Measurements from ENCODE around the gene SLFNL1. TPM values are rescaled to one million over a fixed set of nuclear protein-coding genes. Genes with fewer than 3 reads are reported as not detected.

Gene SLFNL1
- 0.23 TPM for polyA plus RNA-seq (2012; ENCODE audit: low read depth, missing spikeins)

DNA sequence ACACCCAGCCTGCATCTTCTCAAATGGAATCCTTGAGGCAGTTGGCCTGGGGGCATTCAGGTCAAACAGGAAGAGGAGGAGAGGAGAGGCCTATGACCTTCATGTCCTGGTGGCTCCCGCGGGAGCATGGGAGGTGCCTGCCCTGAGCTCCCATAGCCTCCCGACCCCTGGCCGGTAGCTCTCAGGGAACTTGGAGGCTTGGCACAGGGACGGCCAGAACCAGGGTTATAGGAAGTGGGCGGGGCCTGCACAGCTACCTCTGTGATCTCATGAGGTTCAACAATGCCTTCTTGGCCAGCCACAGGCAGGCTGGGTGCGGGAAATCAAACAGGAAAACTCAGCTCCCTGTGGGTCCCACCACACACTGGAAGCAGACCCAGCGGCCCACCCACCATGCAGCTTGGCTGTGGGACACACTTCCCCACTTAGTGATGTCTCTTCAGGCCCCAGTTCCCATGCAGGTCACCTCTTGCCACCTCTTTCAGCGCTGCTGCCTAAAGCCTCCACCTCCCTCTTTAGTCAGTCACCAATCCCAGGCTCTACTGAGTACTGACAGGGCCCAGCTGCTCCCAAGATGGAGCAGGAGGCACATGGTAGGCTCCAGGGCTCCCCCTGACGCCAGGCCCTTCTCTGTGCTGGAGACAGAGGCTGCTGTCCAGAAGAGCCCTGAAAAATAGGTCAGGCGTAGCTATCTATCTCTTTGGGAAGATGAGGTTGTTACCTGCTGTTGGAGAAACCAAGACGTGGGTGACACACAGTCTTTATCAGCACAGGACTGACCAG is at the start of gene SLFNL1:
SLFNL1 (minus strand) TSS at position 200 of the 783 bp plus-strand sequence. CDS start 1,065 bp downstream, outside the sequence.
- no peak for DNase-seq (ENCODE audit: insufficient read length, low spot score)
- no peak for TF ChIP-seq TAF1 (IDR thresholded peaks at IDR 0.05; ENCODE audit: low read depth, low read length)
- TF ChIP-seq POLR2AphosphoS5 (IDR thresholded peaks at IDR 0.05; ENCODE audit: low read depth, low read length) = peak; percentile 63
- FAIRE-seq = peak; percentile 9

DNA sequence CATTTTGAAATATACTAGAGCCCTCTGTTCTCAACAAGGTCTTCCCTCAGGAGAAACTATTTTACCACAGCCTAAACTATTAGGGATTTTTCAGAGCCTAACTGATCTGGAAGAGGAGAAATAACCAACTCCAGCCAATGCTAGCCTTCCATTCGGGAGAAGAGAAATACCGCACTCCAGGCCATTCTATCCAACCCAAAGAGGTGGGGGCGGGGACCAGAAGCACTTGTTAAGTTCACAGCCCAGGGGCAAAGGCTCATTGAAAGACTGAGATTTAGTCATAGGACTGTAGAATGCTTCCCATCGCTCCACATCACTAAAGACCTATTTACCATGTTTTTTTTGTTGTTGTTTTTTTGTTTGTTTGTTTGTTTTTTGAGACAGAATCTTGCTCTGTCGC is 35.4 kb upstream of the SLFNL1 start:
- DNase-seq (ENCODE audit: insufficient read length, low spot score) (no peak), FAIRE-seq (no peak)
- no peak for TF ChIP-seq POU2F2 (IDR thresholded peaks at IDR 0.05; ENCODE audit: low read depth, low read length)

DNA sequence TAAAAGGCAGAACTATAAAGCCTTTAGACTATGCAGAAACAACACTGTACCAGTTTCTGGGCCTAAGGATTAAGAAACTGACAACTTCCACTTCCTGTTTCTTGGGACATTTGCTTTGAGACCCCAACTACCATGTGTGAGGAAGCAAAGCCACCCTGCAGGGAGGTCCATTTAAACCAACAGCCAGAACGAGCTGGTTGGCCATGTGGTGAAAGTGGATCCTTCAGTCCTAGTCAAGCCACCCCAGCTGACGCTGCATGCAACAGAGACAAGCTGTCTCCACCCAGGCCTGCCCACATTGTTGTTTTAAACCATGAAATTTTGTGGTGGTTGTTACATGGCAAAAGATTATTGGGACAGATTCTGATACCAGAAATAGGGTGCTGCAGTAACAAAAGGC is 31.8 kb upstream of the SLFNL1 start:
- TF ChIP-seq POU2F2 (IDR thresholded peaks at IDR 0.05; ENCODE audit: low read depth, low read length) (no peak), SPI1 (IDR thresholded peaks at IDR 0.05; ENCODE audit: low read depth, low read length) (peak; percentile 90)
- DNase-seq (ENCODE audit: insufficient read length, low spot score) (no peak), FAIRE-seq (no peak)

DNA sequence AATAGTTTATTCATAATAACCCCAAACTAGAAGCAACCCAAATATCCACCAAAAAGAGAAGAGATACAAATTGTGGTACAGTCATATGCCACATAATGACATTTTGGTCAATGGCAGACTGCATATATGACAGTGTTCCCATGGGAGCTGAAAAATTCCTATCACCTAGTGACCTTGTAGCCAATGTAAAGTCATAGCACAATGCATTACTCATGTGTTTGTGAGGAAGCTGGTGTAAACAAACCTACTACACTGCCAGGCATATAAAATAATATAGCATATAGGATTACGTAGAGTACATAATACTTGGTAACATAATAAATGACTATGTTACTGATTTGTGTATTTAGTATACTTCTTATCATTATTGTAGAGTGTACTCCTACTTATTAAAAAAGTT is 29.5 kb upstream of the SLFNL1 start:
- FAIRE-seq (no peak), DNase-seq (ENCODE audit: insufficient read length, low spot score) (no peak)
- TF ChIP-seq PAX5 (IDR thresholded peaks at IDR 0.05; ENCODE audit: insufficient read depth, low read length, severe bottlenecking) = no peak
- no peak for TF ChIP-seq SPI1 (IDR thresholded peaks at IDR 0.05; ENCODE audit: low read depth, low read length)
- TF ChIP-seq POLR2AphosphoS5 (IDR thresholded peaks at IDR 0.05; ENCODE audit: low read depth, low read length) = no peak
- no peak for TF ChIP-seq POU2F2 (IDR thresholded peaks at IDR 0.05; ENCODE audit: low read depth, low read length)

DNA sequence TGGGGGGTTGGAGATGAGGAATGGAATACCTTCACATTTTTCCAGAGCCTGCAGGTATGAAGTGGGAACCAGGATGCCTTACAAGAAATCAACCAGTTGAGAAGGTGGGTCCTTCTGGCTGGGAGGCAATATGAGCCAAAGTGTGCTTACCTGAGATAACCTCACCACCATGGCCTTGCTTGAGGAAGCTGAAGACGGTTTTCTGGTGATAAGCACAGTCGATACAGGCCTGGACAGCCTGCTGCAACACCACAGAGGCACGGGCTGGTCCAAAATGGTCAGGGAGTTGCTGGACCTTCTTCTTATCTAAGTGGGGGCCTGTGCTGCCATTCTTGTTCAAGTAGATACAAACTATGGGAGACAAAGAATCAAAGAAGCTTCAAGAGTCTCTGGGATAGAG is 27.0 kb upstream of the SLFNL1 start:
- no peak for TF ChIP-seq POLR2A (IDR thresholded peaks at IDR 0.05; ENCODE audit: low read depth, low read length)
- TF ChIP-seq TAF1 (IDR thresholded peaks at IDR 0.05; ENCODE audit: low read depth, low read length) = no peak
- no peak for TF ChIP-seq PAX5 (IDR thresholded peaks at IDR 0.05; ENCODE audit: insufficient read depth, low read length, severe bottlenecking)
- TF ChIP-seq SPI1 (IDR thresholded peaks at IDR 0.05; ENCODE audit: low read depth, low read length) = no peak
- no peak for TF ChIP-seq POLR2AphosphoS5 (IDR thresholded peaks at IDR 0.05; ENCODE audit: low read depth, low read length)
- no peak for TF ChIP-seq POU2F2 (IDR thresholded peaks at IDR 0.05; ENCODE audit: low read depth, low read length)
- DNase-seq (ENCODE audit: insufficient read length, low spot score) (no peak), FAIRE-seq (no peak)

GRCh38 chr1:41046347-41046775 is 24.8 kb upstream of the SLFNL1 start:
- TF ChIP-seq POLR2A (IDR thresholded peaks at IDR 0.05; ENCODE audit: low read depth, low read length) (no peak), SPI1 (IDR thresholded peaks at IDR 0.05; ENCODE audit: low read depth, low read length) (no peak), POLR2AphosphoS5 (IDR thresholded peaks at IDR 0.05; ENCODE audit: low read depth, low read length) (no peak), POU2F2 (IDR thresholded peaks at IDR 0.05; ENCODE audit: low read depth, low read length) (no peak), PAX5 (IDR thresholded peaks at IDR 0.05; ENCODE audit: insufficient read depth, low read length, severe bottlenecking) (no peak), TAF1 (IDR thresholded peaks at IDR 0.05; ENCODE audit: low read depth, low read length) (no peak)
- no peak for FAIRE-seq
- no peak for DNase-seq (ENCODE audit: insufficient read length, low spot score)

GRCh38 chr1:41045740-41046139 is 24.2 kb upstream of the SLFNL1 start:
- FAIRE-seq = no peak
- TF ChIP-seq TAF1 (IDR thresholded peaks at IDR 0.05; ENCODE audit: low read depth, low read length) = no peak
- TF ChIP-seq SPI1 (IDR thresholded peaks at IDR 0.05; ENCODE audit: low read depth, low read length) = no peak
- TF ChIP-seq POLR2AphosphoS5 (IDR thresholded peaks at IDR 0.05; ENCODE audit: low read depth, low read length) = no peak
- no peak for TF ChIP-seq POLR2A (IDR thresholded peaks at IDR 0.05; ENCODE audit: low read depth, low read length)
- no peak for TF ChIP-seq POU2F2 (IDR thresholded peaks at IDR 0.05; ENCODE audit: low read depth, low read length)
- TF ChIP-seq PAX5 (IDR thresholded peaks at IDR 0.05; ENCODE audit: insufficient read depth, low read length, severe bottlenecking) = no peak
- no peak for DNase-seq (ENCODE audit: insufficient read length, low spot score)

GRCh38 chr1:41044187-41044586 is 22.7 kb upstream of the SLFNL1 start:
- no peak for TF ChIP-seq PAX5 (IDR thresholded peaks at IDR 0.05; ENCODE audit: insufficient read depth, low read length, severe bottlenecking)
- no peak for TF ChIP-seq POLR2AphosphoS5 (IDR thresholded peaks at IDR 0.05; ENCODE audit: low read depth, low read length)
- TF ChIP-seq POLR2A (IDR thresholded peaks at IDR 0.05; ENCODE audit: low read depth, low read length) = no peak
- no peak for TF ChIP-seq TAF1 (IDR thresholded peaks at IDR 0.05; ENCODE audit: low read depth, low read length)
- no peak for TF ChIP-seq POU2F2 (IDR thresholded peaks at IDR 0.05; ENCODE audit: low read depth, low read length)
- no peak for TF ChIP-seq SPI1 (IDR thresholded peaks at IDR 0.05; ENCODE audit: low read depth, low read length)
- DNase-seq (ENCODE audit: insufficient read length, low spot score) (no peak), FAIRE-seq (no peak)

DNA sequence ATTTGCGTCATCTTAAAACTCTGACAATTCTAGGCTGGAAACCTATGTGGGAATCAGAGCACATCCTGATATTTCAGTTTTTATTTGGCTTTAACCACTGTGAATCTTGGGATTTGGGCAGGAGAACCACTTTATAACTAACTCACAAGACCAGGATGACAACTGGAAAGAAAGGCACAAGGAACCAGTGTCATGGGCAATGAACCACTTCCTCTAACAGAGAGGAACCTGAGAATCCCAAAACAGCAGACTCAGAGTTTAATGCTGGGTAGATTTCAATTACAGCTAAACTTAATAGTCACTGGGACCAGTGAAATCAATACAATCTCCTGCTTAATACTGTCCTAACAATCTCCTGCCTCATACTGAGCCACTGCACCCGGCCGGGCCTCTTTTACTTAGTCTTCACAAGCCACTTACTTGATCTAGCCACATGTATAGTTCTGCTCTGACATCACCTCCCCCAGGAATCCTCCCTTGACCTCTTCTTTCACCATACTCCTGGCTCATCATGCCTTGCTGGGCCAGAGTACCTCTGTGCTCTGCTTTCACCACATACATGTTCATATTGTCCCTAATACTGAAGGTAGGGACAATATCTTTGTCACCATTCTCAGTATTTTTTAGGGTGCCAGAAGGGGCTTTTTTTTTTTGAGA is 20.2 kb upstream of the SLFNL1 start:
- FAIRE-seq = no peak
- no peak for DNase-seq (ENCODE audit: insufficient read length, low spot score)
- TF ChIP-seq POLR2AphosphoS5 (IDR thresholded peaks at IDR 0.05; ENCODE audit: low read depth, low read length) (no peak), POU2F2 (IDR thresholded peaks at IDR 0.05; ENCODE audit: low read depth, low read length) (no peak), PAX5 (IDR thresholded peaks at IDR 0.05; ENCODE audit: insufficient read depth, low read length, severe bottlenecking) (no peak), POLR2A (IDR thresholded peaks at IDR 0.05; ENCODE audit: low read depth, low read length) (no peak), TAF1 (IDR thresholded peaks at IDR 0.05; ENCODE audit: low read depth, low read length) (no peak), SPI1 (IDR thresholded peaks at IDR 0.05; ENCODE audit: low read depth, low read length) (no peak)

- FAIRE-seq = no peak
- TF ChIP-seq TAF1 (IDR thresholded peaks at IDR 0.05; ENCODE audit: low read depth, low read length) (no peak), POU2F2 (IDR thresholded peaks at IDR 0.05; ENCODE audit: low read depth, low read length) (no peak), POLR2AphosphoS5 (IDR thresholded peaks at IDR 0.05; ENCODE audit: low read depth, low read length) (no peak), PAX5 (IDR thresholded peaks at IDR 0.05; ENCODE audit: insufficient read depth, low read length, severe bottlenecking) (no peak), SPI1 (IDR thresholded peaks at IDR 0.05; ENCODE audit: low read depth, low read length) (no peak), POLR2A (IDR thresholded peaks at IDR 0.05; ENCODE audit: low read depth, low read length) (no peak)
- no peak for DNase-seq (ENCODE audit: insufficient read length, low spot score)
Observed at GRCh38 chr1:41038110-41038509, 16.6 kb upstream of the SLFNL1 start.
